ENCODE measurements around the gene MICU2.

Gene MICU2

GRCh38 chr13:21478881-21479808 lies 124.8 kb downstream of the MICU2 start:
- peak; percentile 22 for DNase-seq

GRCh38 chr13:21476893-21477472 lies 127.0 kb downstream of the MICU2 start:
- no peak for DNase-seq

DNA sequence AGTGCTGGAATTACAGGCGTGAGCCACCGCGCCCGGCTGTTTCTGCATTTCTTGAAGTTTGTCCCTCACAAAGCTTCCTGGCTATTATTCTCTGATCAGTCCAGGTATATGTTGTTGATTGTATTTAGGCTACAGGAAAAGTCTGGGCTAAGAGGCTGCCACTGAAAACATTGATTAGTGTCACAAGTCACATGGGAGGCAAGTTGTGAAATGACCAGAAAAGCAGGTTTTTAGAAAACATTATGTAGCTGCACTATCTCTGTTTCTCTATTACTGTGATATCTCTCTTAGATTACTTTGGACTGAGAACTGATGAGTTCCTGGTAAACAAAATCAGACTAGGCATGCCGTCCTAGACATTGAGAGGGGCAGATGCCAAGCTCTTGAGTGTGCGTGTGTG lies 128.9 kb downstream of the MICU2 start:
- DNase-seq: no peak

GRCh38 chr13:21470785-21471184 lies 133.2 kb downstream of the MICU2 start:
- no peak for DNase-seq

GRCh38 chr13:21466527-21466926 lies 137.4 kb downstream of the MICU2 start:
- DNase-seq: no peak

DNA sequence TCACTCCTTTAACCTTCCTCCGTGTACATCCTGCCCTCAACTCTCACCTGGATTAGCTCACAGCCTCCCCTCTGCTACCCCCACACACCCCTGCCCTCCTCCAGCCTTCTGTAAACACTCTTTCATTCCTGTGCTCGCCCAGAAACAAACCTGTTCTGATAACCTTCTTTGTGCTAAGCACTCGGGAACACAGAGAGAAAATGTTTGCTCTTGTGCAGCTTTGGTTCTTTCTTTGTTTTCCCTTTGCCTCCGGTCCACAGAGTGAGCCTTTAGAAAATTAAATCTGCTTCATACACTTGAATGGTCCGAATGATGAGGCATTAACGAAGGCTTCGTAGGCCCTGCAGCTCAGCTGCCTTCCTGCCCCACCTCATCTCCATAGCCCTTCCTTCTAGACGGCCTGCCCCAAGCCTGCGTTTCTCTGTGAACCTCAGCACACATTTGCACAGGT lies 138.2 kb downstream of the MICU2 start:
- DNase-seq: no peak

GRCh38 chr13:21463424-21463823 lies 140.5 kb downstream of the MICU2 start:
- no peak for DNase-seq

- DNase-seq: no peak
Measured at GRCh38 chr13:21461131-21461530, 142.8 kb downstream of the MICU2 start.

DNA sequence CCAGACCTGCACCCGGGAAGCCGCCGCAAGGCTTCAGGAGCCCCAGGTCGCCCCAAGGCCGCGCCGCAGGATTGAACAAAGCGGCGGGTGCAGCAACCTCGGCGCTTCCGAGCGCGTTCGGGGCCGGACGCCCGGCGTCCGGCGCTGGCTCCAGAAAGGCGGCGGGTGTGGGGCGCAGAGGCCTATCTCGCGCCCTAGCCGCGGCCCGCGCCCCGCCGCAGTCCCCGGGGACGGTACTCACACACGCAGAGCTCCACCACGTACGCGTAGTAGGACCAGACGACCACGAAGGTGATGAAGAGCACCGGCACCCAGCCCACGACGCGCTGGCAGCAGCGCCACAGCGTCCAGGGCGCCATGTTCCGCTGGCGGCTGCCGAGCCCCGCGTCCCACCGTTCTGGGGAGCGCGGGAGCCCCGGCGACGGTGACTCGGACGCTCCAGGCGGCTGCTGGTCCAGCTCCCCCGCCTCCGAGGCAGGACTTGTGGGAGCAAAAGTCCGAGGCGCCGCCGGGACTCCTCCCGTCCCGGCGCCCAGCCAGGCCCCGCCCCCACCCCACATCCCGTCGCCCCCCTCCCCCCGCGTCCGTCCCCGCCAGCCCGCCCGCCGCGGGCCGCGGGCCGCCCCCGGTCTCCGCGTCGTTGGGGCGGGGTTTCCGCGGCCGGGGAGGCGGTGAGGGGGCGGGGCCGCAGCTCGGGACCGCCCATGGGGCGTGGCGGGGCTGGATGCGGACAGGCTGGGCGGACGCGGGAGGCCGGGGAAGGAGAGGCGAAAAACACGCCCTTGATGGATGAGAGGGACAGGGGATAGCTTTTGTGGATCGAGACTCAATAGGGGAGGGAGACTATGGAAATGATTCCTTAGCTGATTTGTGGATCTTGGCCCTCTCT lies 144.9 kb downstream of the MICU2 start, which contains the start of gene ZDHHC20:
Gene ZDHHC20, minus strand, starts transcription at position 491 of the 889 bp plus-strand sequence. Its CDS starts 132 bp downstream, at position 359.
- peak; percentile 11 for DNase-seq

GRCh38 chr13:21458451-21458812 lies 145.5 kb downstream of the MICU2 start:
- DNase-seq: no peak

GRCh38 chr13:21453387-21454081 lies 150.4 kb downstream of the MICU2 start:
- no peak for DNase-seq

- DNase-seq: no peak
Measured at GRCh38 chr13:21450936-21451335, 153.0 kb downstream of the MICU2 start.

GRCh38 chr13:21446656-21447055 lies 157.3 kb downstream of the MICU2 start:
- DNase-seq: no peak

- no peak for DNase-seq
Measured at GRCh38 chr13:21445759-21446158, 158.2 kb downstream of the MICU2 start.

GRCh38 chr13:21443171-21443570 lies 160.8 kb downstream of the MICU2 start:
- no peak for DNase-seq
